WTC11 (cell line): ENCODE data around the gene CSNK1A1L. TPM values are rescaled to one million over a fixed set of nuclear protein-coding genes. Genes with fewer than 3 reads are reported as not detected.

ENCODE experiments used
- ATAC-seq: fragments of 200-7000 bp; cut with Tn5 transposase; 2 replicates; pipeline ENCODE4 v1.10.0; 2021; ENCODE audit warnings: mild to moderate bottlenecking, moderate library complexity
- CTCF ChIA-PET: fragments of 300-600 bp; sonication (Branson Sonifier 250); formaldehyde crosslinking; loops from one replicate; lab custom pipeline; 2021; ENCODE audit warnings: antibody characterized with exemption; lab: Charles Lee
- POLR2A ChIA-PET: fragments of 350-600 bp; sonication (Branson Sonifier 250); formaldehyde crosslinking; loops from one replicate; lab custom pipeline; 2021; ENCODE audit warnings: antibody characterized with exemption; lab: Charles Lee
- DNase-seq: peaks from one replicate; pipeline ENCODE4 v3.0.0; 2021; ENCODE audit warnings: low spot score
- H3K27ac Mint-ChIP-seq: 2 replicates; pipeline ENCODE4 v1.8.0; 2021; ENCODE audit warnings: mixed read lengths
- H3K27me3 Mint-ChIP-seq: 2 replicates; pipeline ENCODE4 v1.8.0; 2021; ENCODE audit warnings: low read depth, mild to moderate bottlenecking, moderate library complexity, mixed read lengths
- H3K36me3 Mint-ChIP-seq: 2 replicates; pipeline ENCODE4 v1.8.0; 2021; ENCODE audit warnings: mixed read lengths
- H3K4me1 Mint-ChIP-seq: 2 replicates; pipeline ENCODE4 v1.8.0; 2022; ENCODE audit warnings: mixed read lengths
- H3K4me3 Mint-ChIP-seq: 2 replicates; pipeline ENCODE4 v1.8.0; 2021; ENCODE audit warnings: mild to moderate bottlenecking, moderate library complexity, mixed read lengths
- H3K9me3 Mint-ChIP-seq: 2 replicates; pipeline ENCODE4 v1.8.0; 2021; ENCODE audit warnings: mixed read lengths
- ATF2 ChIP-seq: sonication (generic); formaldehyde crosslinking; IDR thresholded peaks from 2 replicates; pipeline ENCODE4 v1.8.1; 2022; ENCODE audit warnings: low read depth, missing genetic modification reagents, borderline replicate concordance
- CTCF ChIP-seq: fragments of 200-600 bp; IDR thresholded peaks from 2 replicates; pipeline ENCODE4 v1.8.0; 2022; ENCODE audit warnings: antibody characterized with exemption
- FOXP1 ChIP-seq: sonication (generic); formaldehyde crosslinking; IDR thresholded peaks from 2 replicates; pipeline ENCODE4 v1.8.0; 2022; ENCODE audit warnings: missing genetic modification reagents, mild to moderate bottlenecking, moderate library complexity, borderline replicate concordance
- GRHL2 ChIP-seq: fragments of 250-450 bp; sonication (Bioruptor Pico); IDR thresholded peaks from 2 replicates; pipeline ENCODE4 v1.8.0; 2022; ENCODE audit warnings: mild to moderate bottlenecking, moderate library complexity; ENCODE audit not compliant: insufficient replicate concordance, severe bottlenecking
- JUN ChIP-seq: sonication (generic); formaldehyde crosslinking; IDR thresholded peaks from 2 replicates; pipeline ENCODE4 v1.8.0; 2023; ENCODE audit warnings: mild to moderate bottlenecking, missing genetic modification reagents
- KAT7 ChIP-seq: sonication (generic); formaldehyde crosslinking; IDR thresholded peaks from 2 replicates; pipeline ENCODE4 v1.8.1; 2023; ENCODE audit warnings: missing genetic modification reagents, mild to moderate bottlenecking, borderline replicate concordance
- NFATC4 ChIP-seq: fragments of 250-450 bp; sonication (Bioruptor Pico); IDR thresholded peaks from 2 replicates; pipeline ENCODE4 v1.9.0; 2021; ENCODE audit warnings: mild to moderate bottlenecking
- NFE2L1 ChIP-seq: sonication (generic); formaldehyde crosslinking; IDR thresholded peaks from 2 replicates; pipeline ENCODE4 v1.8.1; 2023; ENCODE audit warnings: missing genetic modification reagents
- NR1H2 ChIP-seq: sonication (generic); formaldehyde crosslinking; IDR thresholded peaks from 2 replicates; pipeline ENCODE4 v1.9.0; 2021; ENCODE audit warnings: mild to moderate bottlenecking, moderate library complexity, missing genetic modification reagents
- NR3C1 ChIP-seq: sonication (generic); formaldehyde crosslinking; conservative IDR thresholded peaks from 2 replicates; pipeline ENCODE4 v1.8.1; 2023; ENCODE audit warnings: low read depth, mild to moderate bottlenecking, missing genetic modification reagents
- OVOL2 ChIP-seq: fragments of 250-450 bp; sonication (Bioruptor Pico); IDR thresholded peaks from 2 replicates; pipeline ENCODE4 v1.9.0; 2021; ENCODE audit warnings: mild to moderate bottlenecking, borderline replicate concordance
- PRRX2 ChIP-seq: fragments of 250-450 bp; sonication (Bioruptor Pico); IDR thresholded peaks from 2 replicates; pipeline ENCODE4 v1.8.0; 2021; ENCODE audit warnings: mild to moderate bottlenecking
- RELA ChIP-seq: sonication (generic); formaldehyde crosslinking; IDR thresholded peaks from 2 replicates; pipeline ENCODE4 v1.8.1; 2022; ENCODE audit warnings: missing genetic modification reagents, mild to moderate bottlenecking, borderline replicate concordance
- RORB ChIP-seq: fragments of 250-450 bp; sonication (Bioruptor Pico); IDR thresholded peaks from 2 replicates; pipeline ENCODE4 v1.9.0; 2021; ENCODE audit warnings: mild to moderate bottlenecking
- SP1 ChIP-seq: sonication (generic); formaldehyde crosslinking; conservative IDR thresholded peaks from 2 replicates; pipeline ENCODE4 v1.8.1; 2022; ENCODE audit warnings: missing genetic modification reagents
- TEAD1 ChIP-seq: sonication (generic); formaldehyde crosslinking; IDR thresholded peaks from 2 replicates; pipeline ENCODE4 v1.8.0; 2022; ENCODE audit warnings: mild to moderate bottlenecking, missing genetic modification reagents
- USF1 ChIP-seq: sonication (generic); formaldehyde crosslinking; IDR thresholded peaks from 2 replicates; pipeline ENCODE4 v1.8.0; 2022; ENCODE audit warnings: mild to moderate bottlenecking, missing genetic modification reagents
- ZNF263 ChIP-seq: sonication (generic); formaldehyde crosslinking; IDR thresholded peaks from 2 replicates; pipeline ENCODE4 v1.8.1; 2022; ENCODE audit warnings: low read depth, mild to moderate bottlenecking, moderate library complexity, missing genetic modification reagents
- ZNF416 ChIP-seq: fragments of 250-450 bp; sonication (Bioruptor Pico); IDR thresholded peaks from 2 replicates; pipeline ENCODE4 v1.9.0; 2021; ENCODE audit warnings: mild to moderate bottlenecking, inconsistent platforms
- ZNF423 ChIP-seq: fragments of 250-450 bp; sonication (Bioruptor Pico); IDR thresholded peaks from 2 replicates; pipeline ENCODE4 v2.1.2; 2022; ENCODE audit warnings: mild to moderate bottlenecking, moderate library complexity
- total RNA-seq: library from RNA; stranded (reverse); gene quantifications from 3 replicates; pipeline ENCODE4 v1.2.3, GENCODE V29; 2021
- TF ChIP-seq, protein P1 (sequence below): fragments of 250-450 bp; sonication (Bioruptor Pico); IDR thresholded peaks from 2 replicates; pipeline ENCODE4 v1.9.0; 2021; ENCODE audit warnings: mild to moderate bottlenecking, borderline replicate concordance
- TF ChIP-seq, protein P2 (sequence below): fragments of 250-450 bp; sonication (Bioruptor Pico); IDR thresholded peaks from 2 replicates; pipeline ENCODE4 v2.1.2; 2022; ENCODE audit warnings: mild to moderate bottlenecking, moderate library complexity
- TF ChIP-seq, protein P3 (sequence below): sonication (generic); formaldehyde crosslinking; conservative IDR thresholded peaks from 2 replicates; pipeline ENCODE4 v1.8.1; 2023; ENCODE audit warnings: mild to moderate bottlenecking, low read depth, missing genetic modification reagents, moderate library complexity

Gene CSNK1A1L
- total RNA-seq, 1 experiment from 2014 or later: not detected

DNA sequence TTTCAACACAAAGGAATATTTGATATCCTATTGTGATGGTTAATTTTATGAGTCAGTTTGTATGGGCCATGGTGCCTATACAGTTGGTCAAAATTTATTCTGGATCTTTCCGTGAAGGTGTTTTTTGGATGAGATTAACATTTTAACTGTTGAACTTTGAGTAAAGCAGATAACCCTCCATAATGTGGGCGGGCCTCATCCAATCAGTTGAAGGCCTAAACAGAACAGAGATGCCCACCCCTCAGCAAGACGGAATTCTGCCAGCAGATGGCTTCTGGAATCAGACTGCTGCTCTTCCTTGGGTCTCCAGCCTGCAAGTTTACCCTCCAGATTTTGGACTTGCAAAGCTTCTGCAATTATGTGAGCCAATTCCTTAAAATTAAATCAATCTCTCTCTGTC, 16.0 kb downstream of the CSNK1A1L start (continued):
- no peak for TF ChIP-seq GRHL2 (CRISPR knock-in tag)

- CTCF ChIA-PET: no interaction called here
- TF ChIP-seq NFE2L1: no peak
- TF ChIP-seq, protein P1, sequence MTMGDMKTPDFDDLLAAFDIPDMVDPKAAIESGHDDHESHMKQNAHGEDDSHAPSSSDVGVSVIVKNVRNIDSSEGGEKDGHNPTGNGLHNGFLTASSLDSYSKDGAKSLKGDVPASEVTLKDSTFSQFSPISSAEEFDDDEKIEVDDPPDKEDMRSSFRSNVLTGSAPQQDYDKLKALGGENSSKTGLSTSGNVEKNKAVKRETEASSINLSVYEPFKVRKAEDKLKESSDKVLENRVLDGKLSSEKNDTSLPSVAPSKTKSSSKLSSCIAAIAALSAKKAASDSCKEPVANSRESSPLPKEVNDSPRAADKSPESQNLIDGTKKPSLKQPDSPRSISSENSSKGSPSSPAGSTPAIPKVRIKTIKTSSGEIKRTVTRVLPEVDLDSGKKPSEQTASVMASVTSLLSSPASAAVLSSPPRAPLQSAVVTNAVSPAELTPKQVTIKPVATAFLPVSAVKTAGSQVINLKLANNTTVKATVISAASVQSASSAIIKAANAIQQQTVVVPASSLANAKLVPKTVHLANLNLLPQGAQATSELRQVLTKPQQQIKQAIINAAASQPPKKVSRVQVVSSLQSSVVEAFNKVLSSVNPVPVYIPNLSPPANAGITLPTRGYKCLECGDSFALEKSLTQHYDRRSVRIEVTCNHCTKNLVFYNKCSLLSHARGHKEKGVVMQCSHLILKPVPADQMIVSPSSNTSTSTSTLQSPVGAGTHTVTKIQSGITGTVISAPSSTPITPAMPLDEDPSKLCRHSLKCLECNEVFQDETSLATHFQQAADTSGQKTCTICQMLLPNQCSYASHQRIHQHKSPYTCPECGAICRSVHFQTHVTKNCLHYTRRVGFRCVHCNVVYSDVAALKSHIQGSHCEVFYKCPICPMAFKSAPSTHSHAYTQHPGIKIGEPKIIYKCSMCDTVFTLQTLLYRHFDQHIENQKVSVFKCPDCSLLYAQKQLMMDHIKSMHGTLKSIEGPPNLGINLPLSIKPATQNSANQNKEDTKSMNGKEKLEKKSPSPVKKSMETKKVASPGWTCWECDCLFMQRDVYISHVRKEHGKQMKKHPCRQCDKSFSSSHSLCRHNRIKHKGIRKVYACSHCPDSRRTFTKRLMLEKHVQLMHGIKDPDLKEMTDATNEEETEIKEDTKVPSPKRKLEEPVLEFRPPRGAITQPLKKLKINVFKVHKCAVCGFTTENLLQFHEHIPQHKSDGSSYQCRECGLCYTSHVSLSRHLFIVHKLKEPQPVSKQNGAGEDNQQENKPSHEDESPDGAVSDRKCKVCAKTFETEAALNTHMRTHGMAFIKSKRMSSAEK (CRISPR knock-in tag): no peak
- no peak for TF ChIP-seq NFATC4 (CRISPR knock-in tag)
- TF ChIP-seq NR3C1: no peak
- TF ChIP-seq TEAD1 (CRISPR knock-in tag): no peak
- TF ChIP-seq CTCF: no peak
- no peak for TF ChIP-seq RELA (CRISPR knock-in tag)
- TF ChIP-seq SP1 (CRISPR knock-in tag): no peak
- no peak for TF ChIP-seq JUN (CRISPR knock-in tag)
- TF ChIP-seq KAT7 (CRISPR knock-in tag): no peak
- TF ChIP-seq ATF2 (CRISPR knock-in tag): no peak
- no peak for TF ChIP-seq ZNF423 (CRISPR knock-in tag)
- TF ChIP-seq USF1 (CRISPR knock-in tag): no peak
- POLR2A ChIA-PET: no interaction called here
- H3K27me3 Mint-ChIP-seq: no peaks in the 10 kb centered on the region; the same call in 1 of the 2 replicates
- no peak overlapping the region for H3K27ac Mint-ChIP-seq
- ATAC-seq (no peak), DNase-seq (no peak)
- no peaks in the 10 kb centered on the region for H3K4me1 Mint-ChIP-seq
- H3K4me3 Mint-ChIP-seq: no peak overlapping the region
- no peaks in the 10 kb centered on the region for H3K9me3 Mint-ChIP-seq
- no peaks in the 10 kb centered on the region for H3K36me3 Mint-ChIP-seq
Measured at GRCh38 chr13:37087486-37087885, 18.0 kb downstream of the CSNK1A1L start.

GRCh38 chr13:37085606-37086005, 19.9 kb downstream of the CSNK1A1L start:
- no peak overlapping the region for H3K4me3 Mint-ChIP-seq
- no peaks in the 10 kb centered on the region for H3K9me3 Mint-ChIP-seq
- DNase-seq: no peak
- ATAC-seq: no peak
- no peaks in the 10 kb centered on the region; the same call in 1 of the 2 replicates for H3K27me3 Mint-ChIP-seq
- H3K27ac Mint-ChIP-seq: no peak overlapping the region
- no peaks in the 10 kb centered on the region for H3K36me3 Mint-ChIP-seq
- ChIA-PET CTCF (no interaction called here), POLR2A (no interaction called here)
- no peaks in the 10 kb centered on the region for H3K4me1 Mint-ChIP-seq
- TF ChIP-seq FOXP1 (CRISPR knock-in tag): no peak
- TF ChIP-seq PRRX2: no peak
- TF ChIP-seq NR1H2 (CRISPR knock-in tag): no peak
- no peak for TF ChIP-seq ZNF263 (CRISPR knock-in tag)
- TF ChIP-seq NFATC4 (CRISPR knock-in tag): no peak
- TF ChIP-seq, protein P2, sequence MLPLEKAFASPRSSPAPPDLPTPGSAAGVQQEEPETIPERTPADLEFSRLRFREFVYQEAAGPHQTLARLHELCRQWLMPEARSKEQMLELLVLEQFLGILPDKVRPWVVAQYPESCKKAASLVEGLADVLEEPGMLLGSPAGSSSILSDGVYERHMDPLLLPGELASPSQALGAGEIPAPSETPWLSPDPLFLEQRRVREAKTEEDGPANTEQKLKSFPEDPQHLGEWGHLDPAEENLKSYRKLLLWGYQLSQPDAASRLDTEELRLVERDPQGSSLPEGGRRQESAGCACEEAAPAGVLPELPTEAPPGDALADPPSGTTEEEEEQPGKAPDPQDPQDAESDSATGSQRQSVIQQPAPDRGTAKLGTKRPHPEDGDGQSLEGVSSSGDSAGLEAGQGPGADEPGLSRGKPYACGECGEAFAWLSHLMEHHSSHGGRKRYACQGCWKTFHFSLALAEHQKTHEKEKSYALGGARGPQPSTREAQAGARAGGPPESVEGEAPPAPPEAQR: no peak
- TF ChIP-seq RORB (CRISPR knock-in tag): no peak
- TF ChIP-seq OVOL2 (CRISPR knock-in tag): no peak
- TF ChIP-seq, protein P3, sequence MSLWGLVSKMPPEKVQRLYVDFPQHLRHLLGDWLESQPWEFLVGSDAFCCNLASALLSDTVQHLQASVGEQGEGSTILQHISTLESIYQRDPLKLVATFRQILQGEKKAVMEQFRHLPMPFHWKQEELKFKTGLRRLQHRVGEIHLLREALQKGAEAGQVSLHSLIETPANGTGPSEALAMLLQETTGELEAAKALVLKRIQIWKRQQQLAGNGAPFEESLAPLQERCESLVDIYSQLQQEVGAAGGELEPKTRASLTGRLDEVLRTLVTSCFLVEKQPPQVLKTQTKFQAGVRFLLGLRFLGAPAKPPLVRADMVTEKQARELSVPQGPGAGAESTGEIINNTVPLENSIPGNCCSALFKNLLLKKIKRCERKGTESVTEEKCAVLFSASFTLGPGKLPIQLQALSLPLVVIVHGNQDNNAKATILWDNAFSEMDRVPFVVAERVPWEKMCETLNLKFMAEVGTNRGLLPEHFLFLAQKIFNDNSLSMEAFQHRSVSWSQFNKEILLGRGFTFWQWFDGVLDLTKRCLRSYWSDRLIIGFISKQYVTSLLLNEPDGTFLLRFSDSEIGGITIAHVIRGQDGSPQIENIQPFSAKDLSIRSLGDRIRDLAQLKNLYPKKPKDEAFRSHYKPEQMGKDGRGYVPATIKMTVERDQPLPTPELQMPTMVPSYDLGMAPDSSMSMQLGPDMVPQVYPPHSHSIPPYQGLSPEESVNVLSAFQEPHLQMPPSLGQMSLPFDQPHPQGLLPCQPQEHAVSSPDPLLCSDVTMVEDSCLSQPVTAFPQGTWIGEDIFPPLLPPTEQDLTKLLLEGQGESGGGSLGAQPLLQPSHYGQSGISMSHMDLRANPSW: no peak
- TF ChIP-seq ZNF416 (CRISPR knock-in tag): no peak
- TF ChIP-seq JUN (CRISPR knock-in tag): no peak
